Measurements from ENCODE around the gene ADGRF3.
"Not testable (repeated sequence)": the region's sequence is repeated elsewhere in the genome, so short reads cannot be mapped to it uniquely, and the experiment has no call there.

Gene ADGRF3

DNA sequence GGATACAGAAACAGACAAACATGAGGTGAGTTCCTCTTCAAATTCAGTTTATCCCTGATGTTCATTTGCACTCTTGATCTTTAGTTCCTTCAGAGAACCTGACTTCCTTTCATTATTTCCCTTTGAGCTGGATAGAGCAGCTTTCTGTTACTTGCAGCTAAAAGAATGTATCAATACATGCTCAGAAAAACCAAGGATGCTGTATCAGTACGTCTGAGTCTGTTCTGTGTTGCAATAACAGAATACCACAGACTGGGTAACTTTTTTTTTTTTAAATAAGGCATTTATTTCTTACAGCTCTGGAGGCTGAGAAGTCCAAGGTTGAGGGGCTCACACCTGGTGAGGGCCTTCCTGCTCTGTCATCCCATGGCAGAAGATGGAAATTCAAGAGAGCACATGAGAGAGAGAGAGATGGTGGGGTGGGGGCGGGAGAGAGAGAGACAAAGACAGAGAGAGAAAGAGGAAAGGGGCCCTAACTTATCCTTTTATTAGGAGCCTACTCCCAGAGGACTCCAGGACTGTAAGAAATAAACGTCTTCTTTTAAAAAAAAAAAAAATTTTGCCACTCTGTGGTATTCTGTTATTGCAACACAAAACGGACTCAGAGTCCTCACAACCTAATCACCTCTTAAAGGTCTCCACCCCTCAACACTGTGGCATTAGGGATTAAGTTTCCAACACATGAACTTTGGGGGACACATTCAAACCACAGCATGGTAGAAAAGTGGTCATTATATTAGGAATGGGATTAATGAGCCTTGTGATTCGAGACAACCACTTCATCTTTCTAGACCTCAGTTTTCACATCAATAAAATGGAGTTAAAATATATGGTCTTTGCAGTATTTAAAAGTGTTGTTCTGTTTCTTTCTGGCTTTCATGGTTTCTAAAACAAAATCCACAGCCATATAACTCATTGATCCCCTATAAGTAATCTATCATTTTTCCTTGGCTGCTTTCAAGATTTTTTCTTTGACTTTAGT is 19.0 kb downstream of the ADGRF3 start:
- TF ChIP-seq, protein P1, sequence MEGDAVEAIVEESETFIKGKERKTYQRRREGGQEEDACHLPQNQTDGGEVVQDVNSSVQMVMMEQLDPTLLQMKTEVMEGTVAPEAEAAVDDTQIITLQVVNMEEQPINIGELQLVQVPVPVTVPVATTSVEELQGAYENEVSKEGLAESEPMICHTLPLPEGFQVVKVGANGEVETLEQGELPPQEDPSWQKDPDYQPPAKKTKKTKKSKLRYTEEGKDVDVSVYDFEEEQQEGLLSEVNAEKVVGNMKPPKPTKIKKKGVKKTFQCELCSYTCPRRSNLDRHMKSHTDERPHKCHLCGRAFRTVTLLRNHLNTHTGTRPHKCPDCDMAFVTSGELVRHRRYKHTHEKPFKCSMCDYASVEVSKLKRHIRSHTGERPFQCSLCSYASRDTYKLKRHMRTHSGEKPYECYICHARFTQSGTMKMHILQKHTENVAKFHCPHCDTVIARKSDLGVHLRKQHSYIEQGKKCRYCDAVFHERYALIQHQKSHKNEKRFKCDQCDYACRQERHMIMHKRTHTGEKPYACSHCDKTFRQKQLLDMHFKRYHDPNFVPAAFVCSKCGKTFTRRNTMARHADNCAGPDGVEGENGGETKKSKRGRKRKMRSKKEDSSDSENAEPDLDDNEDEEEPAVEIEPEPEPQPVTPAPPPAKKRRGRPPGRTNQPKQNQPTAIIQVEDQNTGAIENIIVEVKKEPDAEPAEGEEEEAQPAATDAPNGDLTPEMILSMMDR (IDR thresholded peaks at IDR 0.05; ENCODE audit: low read depth, low read length) = no peak
- H3K4me3 ChIP-seq (ENCODE audit: low read depth, low read length) = no peak overlapping the region

DNA sequence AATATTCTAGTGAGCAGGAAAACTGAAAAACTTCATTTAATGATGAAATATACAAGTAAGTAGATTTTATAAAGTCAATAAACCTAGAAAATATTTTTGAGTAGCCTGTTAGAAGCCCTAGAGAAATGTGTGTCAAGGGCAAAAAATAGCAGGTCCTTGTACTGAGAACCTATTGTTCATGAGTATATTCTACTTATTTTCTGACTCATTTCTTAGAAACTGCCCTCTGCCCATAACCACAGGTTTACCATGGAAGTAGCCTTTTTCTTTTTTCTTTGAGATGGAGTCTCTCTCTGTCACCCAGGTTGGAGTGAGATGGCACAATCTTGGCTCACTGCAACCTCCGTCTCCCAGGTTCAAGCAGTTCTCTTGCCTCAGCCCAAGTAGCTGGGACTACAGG is 20.1 kb downstream of the ADGRF3 start:
- TF ChIP-seq, protein P1 (IDR thresholded peaks at IDR 0.05; ENCODE audit: low read depth, low read length) = no peak
- no peak overlapping the region for H3K4me3 ChIP-seq (ENCODE audit: low read depth, low read length)

DNA sequence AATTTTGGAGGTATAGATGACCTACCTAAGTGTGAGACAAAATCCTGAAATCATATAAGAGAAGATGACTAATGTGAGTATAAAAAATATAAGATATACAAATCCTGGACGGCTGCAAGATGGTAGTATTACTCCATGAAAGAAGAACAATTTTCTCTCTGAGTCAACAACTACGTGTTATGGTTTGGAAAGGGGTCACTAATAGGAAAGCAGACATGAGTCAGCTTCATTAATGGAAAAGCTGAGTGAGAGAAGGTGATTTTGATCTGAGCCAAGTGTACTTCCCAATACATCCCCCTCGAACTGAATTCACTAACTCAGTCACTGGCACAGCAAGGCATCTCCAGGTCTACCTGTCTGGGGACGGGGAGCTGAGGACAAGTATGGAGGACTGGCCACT is 20.7 kb downstream of the ADGRF3 start:
- no peak overlapping the region for H3K4me3 ChIP-seq (ENCODE audit: low read depth, low read length)
- TF ChIP-seq, protein P1 (IDR thresholded peaks at IDR 0.05; ENCODE audit: low read depth, low read length) = no peak

DNA sequence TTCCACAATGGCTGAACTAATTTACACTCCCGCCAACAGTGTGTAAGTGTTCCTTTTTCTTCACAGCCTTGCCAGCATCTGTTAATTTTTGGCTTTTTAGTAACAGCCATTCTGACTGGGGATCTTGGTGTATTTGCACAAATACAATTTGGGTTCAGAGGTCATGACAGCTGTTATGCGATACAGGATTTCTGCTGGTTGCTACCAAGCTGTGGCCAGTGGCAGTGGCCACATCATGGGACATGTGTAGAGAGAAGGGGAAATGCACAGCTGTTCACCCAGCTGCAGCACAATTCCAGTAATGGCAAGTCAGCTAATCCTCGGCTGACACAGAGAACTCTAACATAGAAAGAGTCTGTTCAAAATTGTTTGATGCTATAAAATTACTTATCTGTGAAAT is 21.7 kb downstream of the ADGRF3 start:
- TF ChIP-seq, protein P1 (IDR thresholded peaks at IDR 0.05; ENCODE audit: low read depth, low read length) = no peak
- H3K4me3 ChIP-seq (ENCODE audit: low read depth, low read length) = no peak overlapping the region

DNA sequence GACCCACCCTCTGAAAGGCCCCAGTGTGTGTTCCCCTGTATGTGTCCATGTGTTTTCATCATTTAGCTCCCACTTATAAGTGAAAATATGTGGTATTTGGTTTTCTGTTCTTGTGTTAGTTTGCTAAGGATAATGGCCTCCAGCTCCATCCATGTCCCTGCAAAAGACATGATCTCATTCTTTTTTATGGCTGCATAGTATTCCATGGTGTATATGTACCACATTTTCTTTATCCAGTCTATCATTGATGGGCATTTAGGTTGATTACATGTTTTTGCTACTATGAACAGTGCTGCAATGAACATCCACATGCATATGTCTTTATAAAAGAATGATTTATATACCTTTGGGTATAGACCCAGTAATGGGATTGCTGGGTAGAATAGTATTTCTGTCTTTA is 22.1 kb downstream of the ADGRF3 start:
- H3K4me3 ChIP-seq (ENCODE audit: low read depth, low read length) = not testable (repeated sequence)

DNA sequence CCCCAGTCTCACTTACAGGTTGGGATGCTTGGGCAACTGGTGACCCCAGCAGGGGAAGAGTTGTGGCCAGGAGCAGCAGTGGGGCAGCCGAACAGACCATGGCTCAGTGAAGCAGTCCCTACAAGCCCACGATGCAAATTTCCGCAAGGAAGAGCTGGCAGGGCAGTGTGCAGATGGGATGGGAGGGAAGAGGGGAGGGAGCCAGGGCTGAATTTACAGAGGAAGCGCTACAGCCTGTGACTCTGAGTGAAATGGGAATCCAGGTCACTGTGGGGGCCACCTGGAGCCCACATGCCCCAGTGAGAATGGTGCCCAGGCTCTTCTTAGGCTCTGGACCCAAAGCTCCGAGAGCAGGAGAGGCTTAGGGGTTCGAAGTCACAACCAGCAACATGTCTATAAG is 27.6 kb downstream of the ADGRF3 start:
- TF ChIP-seq, protein P1 (IDR thresholded peaks at IDR 0.05; ENCODE audit: low read depth, low read length) = no peak
- no peak overlapping the region for H3K4me3 ChIP-seq (ENCODE audit: low read depth, low read length)

DNA sequence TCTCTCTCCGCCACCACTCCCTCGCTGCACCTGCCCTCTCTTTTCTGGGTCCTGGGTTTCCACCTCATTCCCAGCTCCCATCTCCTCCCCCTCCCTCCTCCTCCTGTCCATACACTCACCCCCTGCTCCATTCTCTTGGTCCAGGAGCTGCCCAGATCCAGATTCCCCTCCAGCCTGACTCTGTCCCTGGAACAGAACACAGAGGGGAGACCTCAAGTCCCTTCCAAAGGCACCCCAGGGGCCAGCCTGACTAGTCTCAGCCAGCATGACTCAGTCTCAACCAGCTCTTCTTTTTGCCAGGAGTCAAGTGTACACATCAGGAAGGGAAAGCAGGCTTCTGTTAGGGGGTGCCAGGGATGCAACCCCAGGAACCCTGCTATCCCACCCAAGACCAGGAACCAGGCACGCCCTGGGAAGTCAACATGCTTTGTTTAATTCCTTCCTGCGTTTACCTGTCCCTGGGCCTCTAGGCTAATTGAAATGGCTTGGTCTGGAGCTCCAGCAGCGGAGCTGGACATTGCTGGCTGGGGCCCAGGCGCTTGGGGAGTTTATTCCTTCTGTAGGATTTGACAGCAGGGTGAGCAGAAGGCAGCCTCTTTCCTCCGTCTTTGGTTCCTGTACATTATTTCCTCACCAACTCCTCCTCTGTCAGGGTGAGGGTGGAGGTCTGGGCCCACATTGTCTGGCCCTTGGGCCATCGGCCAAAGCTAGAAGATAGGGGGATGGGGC is 29.0 kb downstream of the ADGRF3 start:
- H3K4me3 ChIP-seq (ENCODE audit: low read depth, low read length) = no peak overlapping the region
- TF ChIP-seq, protein P1 (IDR thresholded peaks at IDR 0.05; ENCODE audit: low read depth, low read length) = no peak
